Naive B cell (primary cell): ENCODE results near the gene NGEF. TPM values are rescaled to one million over a fixed set of nuclear protein-coding genes. Genes with fewer than 3 reads are reported as not detected.

Source experiments
- ATAC-seq, 2 donors: fragments of 150-1000 bp; cut with Tn5 transposase; 2 replicates each; pipeline ENCODE4 v1.10.0; 2021; ENCODE audit warnings: low read depth in 2 of 2, mild to moderate bottlenecking in 2 of 2, moderate library complexity in 2 of 2
- DNase-seq: peaks from one replicate; pipeline ENCODE4 v3.0.0; 2022
- H3K27ac Mint-ChIP-seq, 6 donors: one replicate each; pipeline ENCODE4 v1.8.0; 2020 to 2022; ENCODE audit warnings: mild to moderate bottlenecking in 6 of 6, mixed read lengths in 6 of 6, moderate library complexity in 5 of 6, inconsistent platforms in 2 of 6
- H3K27me3 Mint-ChIP-seq, 3 donors: one replicate each; pipeline ENCODE4 v1.8.0; 2021 to 2022; ENCODE audit warnings: mixed read lengths in 3 of 3, mild to moderate bottlenecking in 1 of 3
- H3K36me3 Mint-ChIP-seq, 2 donors: one replicate each; pipeline ENCODE4 v1.8.0; 2020 to 2022; ENCODE audit warnings: mixed read lengths in 2 of 2, inconsistent platforms in 1 of 2, mild to moderate bottlenecking in 1 of 2
- H3K4me1 Mint-ChIP-seq, 3 donors: one replicate each; pipeline ENCODE4 v1.8.0; 2020 to 2022; ENCODE audit warnings: mixed read lengths in 3 of 3, inconsistent platforms in 1 of 3, mild to moderate bottlenecking in 1 of 3, moderate library complexity in 1 of 3
- H3K4me3 Mint-ChIP-seq, 8 donors: one replicate each; pipeline ENCODE4 v1.8.0; 2020 to 2022; ENCODE audit warnings: mild to moderate bottlenecking in 8 of 8, mixed read lengths in 8 of 8, moderate library complexity in 8 of 8, inconsistent platforms in 2 of 8
- H3K9me3 Mint-ChIP-seq, 7 donors: one replicate each; pipeline ENCODE4 v1.8.0; 2020 to 2022; ENCODE audit warnings: mixed read lengths in 7 of 7, mild to moderate bottlenecking in 5 of 7, inconsistent platforms in 2 of 7, moderate library complexity in 1 of 7
- polyA plus RNA-seq, 6 donors: library from polyadenylated mRNA; unstranded; fragments of 300-500 nt; fragmentation: Illumina TruSeq; gene quantifications; one replicate each; pipeline ENCODE4 v1.2.3, GENCODE V29; 2021; ENCODE audit warnings: low read depth in 6 of 6

NGEF gene
- polyA plus RNA-seq, 6 donors from 2014 or later, result 0.74 TPM; not detected in 5

DNA sequence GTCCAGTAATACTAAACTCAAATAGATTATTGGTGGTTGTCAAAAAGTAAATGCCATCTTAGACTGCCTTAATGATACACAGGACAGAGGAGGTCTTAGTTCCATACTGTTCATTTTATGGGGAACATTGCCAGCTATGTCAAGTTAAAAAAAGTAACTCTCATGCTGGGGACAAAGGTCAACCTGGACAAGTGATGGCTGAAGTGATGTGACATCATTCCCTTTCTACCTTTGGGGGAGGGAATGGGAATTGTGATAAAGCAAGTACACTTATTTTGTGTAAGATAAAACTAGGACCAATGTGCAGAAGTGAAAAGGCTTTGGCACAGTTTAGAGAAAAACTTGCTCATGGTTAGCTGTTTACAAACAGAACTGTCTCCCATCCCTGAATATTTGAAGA, 167.0 kb downstream of the NGEF start:
- no peak for ATAC-seq
- H3K36me3 Mint-ChIP-seq, result peaks cover 18 to 55% of the 10 kb centered on the region in 2 donors
- H3K4me1 Mint-ChIP-seq, result peaks cover 0 to 5% (median 0%) of the 10 kb centered on the region in 3 donors
- no peak for DNase-seq
- H3K4me3 Mint-ChIP-seq, result no peak overlapping the region
- no peak overlapping the region for H3K27ac Mint-ChIP-seq
- no peaks in the 10 kb centered on the region for H3K27me3 Mint-ChIP-seq
- no peaks in the 10 kb centered on the region for H3K9me3 Mint-ChIP-seq

DNA sequence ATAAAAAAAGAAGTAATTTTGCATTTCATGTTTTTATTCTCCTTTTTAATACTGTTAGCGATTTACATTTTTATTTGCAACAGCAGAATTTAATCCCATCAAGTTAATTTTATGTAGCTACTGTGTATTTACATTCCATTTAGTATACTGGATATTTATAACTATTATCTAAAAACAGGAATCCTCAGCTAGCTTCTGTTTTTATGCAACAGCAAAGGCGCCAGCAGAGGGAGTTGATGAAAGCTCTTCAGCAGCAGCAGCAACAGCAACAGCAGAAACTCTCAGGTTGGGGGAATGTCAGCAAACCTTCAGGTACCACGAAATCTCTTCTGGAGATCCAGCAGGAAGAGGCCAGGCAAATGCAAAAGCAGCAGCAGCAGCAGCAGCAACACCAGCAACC, 169.2 kb downstream of the NGEF start:
- no peaks in the 10 kb centered on the region for H3K9me3 Mint-ChIP-seq
- ATAC-seq (no peak), DNase-seq (no peak)
- H3K27me3 Mint-ChIP-seq, result no peaks in the 10 kb centered on the region
- peak overlapping the region in 1 of 8 donors; percentile 74 for H3K4me3 Mint-ChIP-seq
- H3K4me1 Mint-ChIP-seq, result peaks cover 9 to 22% (median 14%) of the 10 kb centered on the region in 3 donors
- no peak overlapping the region for H3K27ac Mint-ChIP-seq
- H3K36me3 Mint-ChIP-seq, result peaks cover 33 to 58% of the 10 kb centered on the region in 2 donors

DNA sequence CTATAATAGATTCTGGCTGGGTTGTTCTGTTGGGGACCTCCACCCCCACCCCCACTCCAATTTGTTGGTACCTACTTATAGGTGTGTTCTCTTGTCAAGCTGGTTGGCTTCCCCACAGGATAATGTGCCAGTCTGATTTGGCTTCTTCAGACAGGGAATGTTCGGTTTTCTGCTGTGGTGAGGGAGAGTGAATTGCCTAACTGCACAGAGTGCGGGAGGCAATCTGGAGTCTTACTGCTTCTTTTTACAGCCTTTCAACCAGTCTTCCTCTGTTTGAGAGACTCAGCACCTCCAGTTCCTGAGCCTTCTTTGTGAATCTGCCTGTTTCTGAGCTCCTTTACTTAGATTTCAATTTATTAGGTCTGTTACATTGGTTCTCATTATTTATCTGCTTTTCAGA, 170.4 kb downstream of the NGEF start:
- no peak overlapping the region for H3K4me3 Mint-ChIP-seq
- peak overlapping the region in 3 of 6 donors; percentile 13 to 73 (median 45) for H3K27ac Mint-ChIP-seq

DNA sequence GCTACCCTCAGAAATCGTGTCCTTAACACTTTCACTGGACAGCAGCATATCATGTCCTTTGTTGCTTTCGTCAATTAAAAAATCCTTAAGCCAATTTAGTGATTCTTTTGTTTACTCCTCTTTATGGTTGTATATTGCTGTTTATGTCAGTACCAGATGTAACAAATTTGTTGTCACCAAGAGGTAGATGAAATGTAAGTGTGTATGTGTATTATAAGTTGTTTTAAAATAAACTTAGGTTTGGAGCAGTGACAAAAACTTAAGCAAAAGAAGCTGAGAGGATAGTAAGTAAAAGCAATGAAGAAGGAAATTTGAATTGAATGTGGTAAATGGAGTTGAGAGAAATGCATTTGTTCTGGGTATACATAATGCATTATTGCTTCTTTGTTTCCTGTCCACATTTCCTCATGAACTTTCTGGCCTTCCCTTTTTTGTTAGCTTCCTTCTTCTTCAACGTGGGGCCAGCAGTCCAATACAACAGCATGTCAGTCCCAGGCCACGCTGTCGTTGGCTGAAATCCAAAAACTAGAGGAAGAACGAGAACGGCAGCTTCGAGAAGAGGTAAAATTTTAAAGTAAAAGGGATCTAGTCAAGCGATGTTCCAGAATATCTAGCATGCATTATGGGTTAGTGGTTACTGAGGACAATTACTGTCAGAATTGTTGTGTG, 173.5 kb downstream of the NGEF start:
- Mint-ChIP-seq H3K4me3 (peak overlapping the region in 3 of 8 donors; percentile 11 to 63 (median 42)), H3K27ac (peak overlapping the region; percentile 26 to 92 (median 63)), H3K36me3 (peaks cover 41 to 43% of the 10 kb centered on the region in 2 donors), H3K4me1 (peaks cover 24 to 42% (median 27%) of the 10 kb centered on the region in 3 donors), H3K27me3 (no peaks in the 10 kb centered on the region), H3K9me3 (no peaks in the 10 kb centered on the region)
- DNase-seq (no peak), ATAC-seq (no peak)

More for the DNA sequence above, 170.4 kb downstream of the NGEF start:
- Mint-ChIP-seq H3K36me3 (peaks cover 33 to 52% of the 10 kb centered on the region in 2 donors), H3K9me3 (no peaks in the 10 kb centered on the region), H3K27me3 (no peaks in the 10 kb centered on the region), H3K4me1 (peaks cover 21 to 34% (median 25%) of the 10 kb centered on the region in 3 donors)
- no peak for ATAC-seq
- DNase-seq, result no peak

DNA sequence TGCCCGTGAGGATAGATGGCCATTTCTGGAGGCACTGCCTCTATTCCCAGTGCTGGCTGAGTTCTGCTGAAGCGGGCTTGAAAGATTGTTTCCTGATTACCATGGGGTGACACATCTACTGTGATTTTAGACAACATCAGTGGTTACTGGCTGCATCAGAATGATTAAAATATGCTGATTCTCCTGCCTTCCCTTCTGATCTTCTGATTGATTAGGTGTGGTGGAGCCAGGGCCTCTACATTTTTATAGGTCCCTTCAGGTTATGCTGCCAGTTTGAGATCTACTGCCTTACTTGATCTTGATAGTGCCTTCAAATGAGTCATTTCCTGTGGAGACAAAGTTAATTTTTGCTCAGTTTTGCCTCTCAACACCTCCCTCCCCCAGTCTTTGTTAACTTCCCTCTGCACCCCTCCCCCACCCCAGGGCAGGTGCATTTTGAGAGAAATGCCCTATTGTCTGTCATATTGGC, 174.6 kb downstream of the NGEF start:
- Mint-ChIP-seq H3K4me3 (peak overlapping the region in 6 of 8 donors; percentile 24 to 79 (median 50)), H3K36me3 (peaks cover 41 to 47% of the 10 kb centered on the region in 2 donors), H3K4me1 (peaks cover 27 to 43% (median 30%) of the 10 kb centered on the region in 3 donors)

DNA sequence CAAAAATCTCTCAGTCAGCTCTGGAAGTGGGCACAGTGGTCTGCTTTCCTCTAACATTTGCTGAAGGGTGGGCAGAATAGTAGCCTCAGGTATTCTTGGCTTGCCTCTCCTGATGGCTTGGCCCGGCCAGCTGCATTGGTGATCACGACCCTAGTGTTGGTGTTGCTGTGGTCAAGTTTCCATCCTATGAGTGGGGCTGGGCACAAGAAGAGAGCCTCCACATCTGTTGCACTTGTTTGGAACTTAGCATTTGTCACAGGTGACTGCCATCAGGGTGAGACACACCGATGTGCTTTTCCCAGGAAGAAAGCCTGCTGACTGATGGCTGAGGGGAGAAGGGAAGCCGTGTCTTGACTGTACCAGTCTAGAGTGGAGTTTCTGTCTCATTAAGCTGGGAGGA, 176.1 kb downstream of the NGEF start:
- H3K4me1 Mint-ChIP-seq, result peaks cover 30 to 41% (median 30%) of the 10 kb centered on the region in 3 donors
- H3K27me3 Mint-ChIP-seq, result no peaks in the 10 kb centered on the region
- DNase-seq (no peak), ATAC-seq (no peak)
- H3K36me3 Mint-ChIP-seq, result peaks cover 42 to 61% of the 10 kb centered on the region in 2 donors
- peak overlapping the region in 5 of 6 donors; percentile 22 to 80 (median 72) for H3K27ac Mint-ChIP-seq
- peak overlapping the region in 1 of 8 donors; percentile 34 for H3K4me3 Mint-ChIP-seq
- H3K9me3 Mint-ChIP-seq, result no peaks in the 10 kb centered on the region

More for the DNA sequence above, 174.6 kb downstream of the NGEF start:
- Mint-ChIP-seq H3K9me3 (no peaks in the 10 kb centered on the region), H3K27ac (peak overlapping the region; percentile 28 to 92 (median 80)), H3K27me3 (no peaks in the 10 kb centered on the region)
- DNase-seq (peak; percentile 35), ATAC-seq (peak; percentile 81 to 83)

DNA sequence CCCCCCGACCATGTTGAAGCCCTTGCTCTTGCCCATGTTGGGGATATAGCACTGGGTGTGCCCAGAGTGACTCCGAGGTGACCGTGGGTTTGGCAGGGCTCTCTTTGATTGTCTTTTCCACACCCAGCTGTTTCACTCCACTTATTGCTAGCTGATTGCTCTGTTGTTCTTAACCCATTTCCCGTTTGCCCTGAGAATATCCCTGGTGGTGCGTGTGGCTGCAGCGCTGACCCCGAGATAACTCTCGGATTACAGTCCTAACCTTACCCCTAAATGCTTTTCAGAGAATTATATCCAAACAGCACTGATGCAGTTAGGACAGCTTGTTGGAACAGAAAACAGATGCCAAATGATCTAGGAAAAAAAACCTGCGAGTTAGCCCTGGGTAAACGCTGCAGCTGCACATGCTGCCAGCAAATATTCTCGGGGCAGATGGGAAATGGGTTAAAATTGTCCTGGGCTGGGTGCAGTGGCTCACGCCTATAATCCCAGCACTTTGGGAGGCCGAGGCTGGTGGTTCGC, 177.3 kb downstream of the NGEF start:
- Mint-ChIP-seq H3K9me3 (no peaks in the 10 kb centered on the region), H3K4me1 (peaks cover 30 to 41% (median 30%) of the 10 kb centered on the region in 3 donors), H3K36me3 (peaks cover 38 to 65% of the 10 kb centered on the region in 2 donors), H3K27ac (peak overlapping the region in 1 of 6 donors; percentile 82), H3K4me3 (no peak overlapping the region), H3K27me3 (no peaks in the 10 kb centered on the region)
- ATAC-seq, result no peak
- no peak for DNase-seq

DNA sequence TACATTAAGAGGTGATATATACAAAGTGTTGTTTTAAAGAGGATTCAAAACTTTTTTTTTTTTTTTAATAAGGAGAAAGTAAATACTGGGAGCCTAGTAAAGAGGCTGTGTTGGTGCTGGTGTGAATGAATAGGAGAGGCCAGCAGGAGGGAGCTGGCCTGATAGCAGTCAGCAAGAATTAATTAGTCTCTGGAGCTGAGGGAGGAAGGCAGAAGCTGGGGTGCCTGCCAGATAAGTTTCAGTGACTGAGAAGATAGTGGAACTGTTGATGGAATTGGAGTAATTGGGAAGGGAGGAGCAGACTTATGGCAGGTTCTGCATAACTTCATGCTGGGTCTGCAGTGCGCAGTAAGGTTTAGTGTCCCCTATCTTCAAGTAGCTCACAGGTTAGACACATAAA, 179.2 kb downstream of the NGEF start:
- H3K9me3 Mint-ChIP-seq, result peaks cover 0 to 2% (median 0%) of the 10 kb centered on the region in 7 donors
- no peak for DNase-seq
- H3K4me3 Mint-ChIP-seq, result no peak overlapping the region
- H3K4me1 Mint-ChIP-seq, result peaks cover 16 to 24% (median 20%) of the 10 kb centered on the region in 3 donors
- peak overlapping the region in 1 of 6 donors; percentile 25 for H3K27ac Mint-ChIP-seq
- no peaks in the 10 kb centered on the region for H3K27me3 Mint-ChIP-seq
- ATAC-seq, result no peak
- H3K36me3 Mint-ChIP-seq, result peaks cover 26 to 50% of the 10 kb centered on the region in 2 donors

DNA sequence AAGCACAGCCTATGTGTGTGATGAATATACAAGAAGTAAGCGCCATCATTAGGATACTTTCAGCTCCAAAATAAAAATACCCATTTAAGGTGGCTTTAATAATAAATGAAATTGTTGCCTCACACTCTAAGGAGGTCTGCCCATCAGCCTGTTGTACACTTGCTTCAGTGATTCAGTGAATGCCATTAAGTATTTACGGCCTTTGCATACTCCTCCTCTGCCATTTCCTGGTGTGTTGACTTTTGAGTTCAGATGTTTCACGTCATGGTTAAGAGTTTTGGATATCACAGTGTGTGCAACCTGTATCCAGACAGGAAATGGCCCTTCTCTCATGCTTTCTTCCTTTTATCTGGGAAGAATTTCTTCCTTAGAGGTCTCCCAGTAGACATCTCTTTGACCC, 181.6 kb downstream of the NGEF start:
- no peak overlapping the region for H3K4me3 Mint-ChIP-seq
- H3K27me3 Mint-ChIP-seq, result no peaks in the 10 kb centered on the region
- H3K9me3 Mint-ChIP-seq, result peaks cover 0 to 2% (median 0%) of the 10 kb centered on the region in 7 donors
- DNase-seq, result no peak
- peak overlapping the region in 1 of 6 donors; percentile 64 for H3K27ac Mint-ChIP-seq
- peaks cover 32 to 42% of the 10 kb centered on the region in 2 donors for H3K36me3 Mint-ChIP-seq
- ATAC-seq, result no peak
- H3K4me1 Mint-ChIP-seq, result peaks cover 2 to 7% (median 4%) of the 10 kb centered on the region in 3 donors

DNA sequence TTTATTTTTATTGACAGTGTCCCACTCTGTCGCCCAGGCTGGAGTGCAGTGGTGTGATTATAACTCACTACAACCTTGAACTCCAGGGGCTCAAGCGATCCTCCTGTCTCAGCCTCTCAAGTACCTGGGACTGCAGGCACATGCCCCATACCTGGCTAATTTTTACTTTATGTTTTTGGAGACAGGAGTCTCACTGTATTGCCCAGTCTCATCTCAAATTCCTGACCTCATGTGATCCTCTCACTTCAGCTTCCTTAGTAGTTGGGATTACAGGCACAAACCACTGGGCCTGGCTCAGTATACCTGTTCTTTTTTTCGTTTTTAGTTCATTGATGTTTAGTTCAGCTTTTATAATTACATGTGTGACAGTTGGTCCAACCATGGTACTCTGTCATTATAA, 183.1 kb downstream of the NGEF start:
- H3K4me1 Mint-ChIP-seq, result peaks cover 2 to 7% (median 7%) of the 10 kb centered on the region in 3 donors
- peak overlapping the region in 1 of 8 donors; percentile 57 for H3K4me3 Mint-ChIP-seq
- ATAC-seq (no peak), DNase-seq (no peak)
- peaks cover 0 to 2% (median 1%) of the 10 kb centered on the region in 7 donors for H3K9me3 Mint-ChIP-seq
- H3K27ac Mint-ChIP-seq, result peak overlapping the region in 1 of 6 donors; percentile 92
- peaks cover 35 to 37% of the 10 kb centered on the region in 2 donors for H3K36me3 Mint-ChIP-seq
- H3K27me3 Mint-ChIP-seq, result no peaks in the 10 kb centered on the region

Other genes with a start within 250 kb of the NGEF start
- gene KCNJ13, start 236.7 kb downstream of the NGEF start, polyA plus RNA-seq, result under 1 TPM in 3 of 6 donors, not detected in 3; 0.18 to 0.71 (median 0.27) TPM
- under 1 TPM in 1 of 6 donors, not detected in 5; 0.12 TPM for gene SNORC, start 143.0 kb downstream of the NGEF start, polyA plus RNA-seq
- gene NEU2, start 19.4 kb upstream of the NGEF start, polyA plus RNA-seq, result not detected
- 100 to 1,000 TPM in 4 of 6 donors, 10 to 100 TPM in 2; 56.8 to 230 (median 102) TPM for gene INPP5D, start 47.1 kb upstream of the NGEF start, polyA plus RNA-seq
- gene ATG16L1, start 238.4 kb upstream of the NGEF start, polyA plus RNA-seq, result 10 to 100 TPM in 2 of 6 donors, 1 to 10 TPM in 4; 7.5 to 17.6 (median 9.6) TPM